Lower lobe of right lung (tissue), 2 donors: ENCODE data around the gene NT5M. TPM values are rescaled to one million over a fixed set of nuclear protein-coding genes. Genes with fewer than 3 reads are reported as not detected.

Source experiments
- ATAC-seq, 2 donors: fragments of 200-7000 bp; cut with Tn5 transposase; one replicate each; pipeline ENCODE4 v1.9.1; 2020 to 2022; ENCODE audit warnings: mild to moderate bottlenecking in 2 of 2, moderate library complexity in 2 of 2
- DNase-seq: peaks from one replicate; pipeline ENCODE4 v3.0.0-alpha.2; 2020
- H3K27ac ChIP-seq: fragments of 200-600 bp; one replicate; pipeline ENCODE4 v1.8.0; 2022
- H3K27me3 ChIP-seq: fragments of 200-600 bp; one replicate; pipeline ENCODE4 v1.8.0; 2022; ENCODE audit warnings: low read depth
- H3K36me3 ChIP-seq: fragments of 200-600 bp; one replicate; pipeline ENCODE4 v1.8.0; 2022; ENCODE audit warnings: mild to moderate bottlenecking
- H3K4me1 ChIP-seq: fragments of 200-600 bp; one replicate; pipeline ENCODE4 v1.8.0; 2022
- H3K4me3 ChIP-seq: fragments of 200-600 bp; one replicate; pipeline ENCODE4 v1.8.0; 2022; ENCODE audit warnings: mild to moderate bottlenecking
- H3K9me3 ChIP-seq: fragments of 200-600 bp; one replicate; pipeline ENCODE4 v1.8.0; 2022
- intact Hi-C: fragments of 100-400 bp; cut with DNase I; formaldehyde crosslinking; loops from one replicate; pipeline ENCODE4 v1.11.0; 2022
- total RNA-seq: library from RNA; stranded (reverse); fragmentation: NEBNext Ultra II Directional; extraction: Animal tissue kit (Norgen Biotek cat#: 25700); gene quantifications from one replicate; pipeline ENCODE4 v1.2.1, GENCODE V29; 2021
- TF ChIP-seq, protein P1 (sequence below): fragments of 200-600 bp; IDR thresholded peaks from one replicate; pipeline ENCODE4 v1.8.0; 2022; ENCODE audit warnings: antibody characterized with exemption, mild to moderate bottlenecking
- donor health status: DM: no; HTN: yes; CAD: no; lungs with severe emphysema.

NT5M gene
- total RNA-seq, 1 donor from 2014 or later, result 1.1 TPM

DNA sequence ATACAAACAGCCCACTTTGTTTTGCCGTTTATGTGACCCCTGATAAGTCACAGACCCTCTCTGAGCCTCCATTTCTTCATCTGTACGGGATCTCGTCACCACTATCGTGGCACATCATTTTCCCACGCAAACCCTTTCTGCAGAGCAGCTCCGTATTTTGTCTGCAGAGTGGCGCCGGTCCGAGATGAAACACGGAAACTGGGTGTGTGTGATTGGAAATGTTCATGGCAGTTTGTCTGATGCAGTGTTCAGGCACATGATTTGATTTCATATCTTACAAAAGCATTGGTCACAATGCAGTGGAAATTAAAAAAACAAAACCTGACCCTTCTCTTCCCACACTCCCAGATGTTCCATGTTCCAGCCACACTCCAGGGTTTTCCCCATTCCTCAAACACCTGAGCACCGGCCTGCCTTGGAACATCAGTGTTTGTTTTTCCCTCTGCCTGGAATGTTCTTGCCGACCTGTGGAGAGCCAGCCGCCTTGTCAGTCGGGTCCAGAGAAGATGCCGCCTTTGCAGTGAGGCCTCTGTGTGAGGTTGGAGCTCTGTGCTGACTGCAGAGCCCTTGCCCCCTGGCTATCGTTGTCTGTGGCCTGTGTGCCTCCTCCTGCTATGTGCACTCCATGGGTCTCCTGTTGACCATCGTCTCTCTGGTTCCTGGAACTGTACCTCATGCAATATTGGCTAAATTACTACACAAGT is 39.2 kb downstream of the NT5M start:
- ATAC-seq (peak; percentile 20 to 30), DNase-seq (no peak)
- Histone ChIP-seq H3K9me3 (no peaks in the 10 kb centered on the region), H3K36me3 (no peaks in the 10 kb centered on the region), H3K4me1 (no peaks in the 10 kb centered on the region), H3K27ac (no peak overlapping the region), H3K27me3 (no peaks in the 10 kb centered on the region), H3K4me3 (no peak overlapping the region)
- TF ChIP-seq, protein P1, sequence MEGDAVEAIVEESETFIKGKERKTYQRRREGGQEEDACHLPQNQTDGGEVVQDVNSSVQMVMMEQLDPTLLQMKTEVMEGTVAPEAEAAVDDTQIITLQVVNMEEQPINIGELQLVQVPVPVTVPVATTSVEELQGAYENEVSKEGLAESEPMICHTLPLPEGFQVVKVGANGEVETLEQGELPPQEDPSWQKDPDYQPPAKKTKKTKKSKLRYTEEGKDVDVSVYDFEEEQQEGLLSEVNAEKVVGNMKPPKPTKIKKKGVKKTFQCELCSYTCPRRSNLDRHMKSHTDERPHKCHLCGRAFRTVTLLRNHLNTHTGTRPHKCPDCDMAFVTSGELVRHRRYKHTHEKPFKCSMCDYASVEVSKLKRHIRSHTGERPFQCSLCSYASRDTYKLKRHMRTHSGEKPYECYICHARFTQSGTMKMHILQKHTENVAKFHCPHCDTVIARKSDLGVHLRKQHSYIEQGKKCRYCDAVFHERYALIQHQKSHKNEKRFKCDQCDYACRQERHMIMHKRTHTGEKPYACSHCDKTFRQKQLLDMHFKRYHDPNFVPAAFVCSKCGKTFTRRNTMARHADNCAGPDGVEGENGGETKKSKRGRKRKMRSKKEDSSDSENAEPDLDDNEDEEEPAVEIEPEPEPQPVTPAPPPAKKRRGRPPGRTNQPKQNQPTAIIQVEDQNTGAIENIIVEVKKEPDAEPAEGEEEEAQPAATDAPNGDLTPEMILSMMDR, result no peak
- intact Hi-C loops, result no loop called here

GRCh38 chr17:17343160-17343735 is 40.1 kb downstream of the NT5M start:
- no peak for DNase-seq
- peak in 1 of 2 donors; percentile 51 for ATAC-seq

DNA sequence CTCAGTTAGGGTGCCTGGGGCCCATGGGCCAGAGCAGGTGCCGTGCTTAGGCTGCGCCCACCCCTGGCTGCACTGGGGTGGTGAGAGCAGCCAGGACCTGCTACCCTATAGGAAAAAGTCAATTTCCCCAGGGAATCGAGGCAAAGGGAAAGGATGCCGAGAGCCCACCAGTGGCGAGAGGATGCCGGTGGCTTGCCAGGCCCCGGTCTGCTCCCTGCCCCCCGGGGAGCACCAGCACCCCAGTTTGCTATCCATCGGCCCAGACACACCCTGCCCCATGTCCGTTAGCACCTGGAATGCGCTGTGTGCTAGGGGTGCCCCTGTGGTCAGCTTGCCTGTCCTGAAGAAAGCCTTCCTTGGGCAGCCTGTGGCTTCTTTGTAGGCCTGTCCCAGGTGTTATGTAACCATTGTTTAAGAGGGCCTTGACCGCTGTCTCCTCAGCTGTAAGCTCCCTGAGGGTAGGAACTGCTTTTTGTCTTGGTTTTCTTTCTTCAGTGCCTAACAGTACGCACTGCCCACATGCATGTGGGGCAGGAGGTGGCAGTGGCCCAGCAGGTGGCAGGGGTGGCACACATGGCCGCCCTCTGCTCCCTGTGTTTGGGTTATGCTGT is 40.8 kb downstream of the NT5M start:
- DNase-seq (no peak), ATAC-seq (no peak)
- intact Hi-C loops, result no loop called here
- Histone ChIP-seq H3K27ac (no peak overlapping the region), H3K4me1 (no peaks in the 10 kb centered on the region), H3K27me3 (no peaks in the 10 kb centered on the region), H3K36me3 (no peaks in the 10 kb centered on the region), H3K9me3 (no peaks in the 10 kb centered on the region), H3K4me3 (no peak overlapping the region)
- TF ChIP-seq, protein P1, result no peak

More at GRCh38 chr17:17343160-17343735, 40.1 kb downstream of the NT5M start:
- H3K27ac ChIP-seq, result no peak overlapping the region
- TF ChIP-seq, protein P1, result no peak
- no peaks in the 10 kb centered on the region for H3K9me3 ChIP-seq
- H3K4me3 ChIP-seq, result no peak overlapping the region
- no peaks in the 10 kb centered on the region for H3K36me3 ChIP-seq
- no peaks in the 10 kb centered on the region for H3K27me3 ChIP-seq
- intact Hi-C loops, result no loop called here
- H3K4me1 ChIP-seq, result no peaks in the 10 kb centered on the region

- DNase-seq (no peak), ATAC-seq (no peak)
- Histone ChIP-seq H3K27ac (no peak overlapping the region), H3K4me1 (no peaks in the 10 kb centered on the region), H3K36me3 (no peaks in the 10 kb centered on the region), H3K27me3 (no peaks in the 10 kb centered on the region), H3K4me3 (no peak overlapping the region), H3K9me3 (no peaks in the 10 kb centered on the region)
- intact Hi-C loops, result no loop called here
- TF ChIP-seq, protein P1, result no peak
These were observed 41.5 kb downstream of the NT5M start for GRCh38 chr17:17344507-17345293.

GRCh38 chr17:17345294-17345597 is 42.1 kb downstream of the NT5M start:
- ATAC-seq (no peak), DNase-seq (no peak)
- no peaks in the 10 kb centered on the region for H3K4me1 ChIP-seq
- TF ChIP-seq, protein P1, result no peak
- H3K36me3 ChIP-seq, result no peaks in the 10 kb centered on the region
- no peak overlapping the region for H3K4me3 ChIP-seq
- no peak overlapping the region for H3K27ac ChIP-seq
- no peaks in the 10 kb centered on the region for H3K9me3 ChIP-seq
- intact Hi-C loops, result no loop called here
- H3K27me3 ChIP-seq, result no peaks in the 10 kb centered on the region
